WTC11 (cell line): Measurements from ENCODE around the gene TM2D1. TPM values are rescaled to one million over a fixed set of nuclear protein-coding genes. Genes with fewer than 3 reads are reported as not detected.

ENCODE experiments used
- ATAC-seq: fragments of 200-7000 bp; cut with Tn5 transposase; 2 replicates; pipeline ENCODE4 v1.10.0; 2021; ENCODE audit warnings: mild to moderate bottlenecking, moderate library complexity
- CTCF ChIA-PET: fragments of 300-600 bp; sonication (Branson Sonifier 250); formaldehyde crosslinking; loops from one replicate; lab custom pipeline; 2021; ENCODE audit warnings: antibody characterized with exemption; lab: Charles Lee
- POLR2A ChIA-PET: fragments of 350-600 bp; sonication (Branson Sonifier 250); formaldehyde crosslinking; loops from one replicate; lab custom pipeline; 2021; ENCODE audit warnings: antibody characterized with exemption; lab: Charles Lee
- DNase-seq: peaks from one replicate; pipeline ENCODE4 v3.0.0; 2021; ENCODE audit warnings: low spot score
- H3K27ac Mint-ChIP-seq: 2 replicates; pipeline ENCODE4 v1.8.0; 2021; ENCODE audit warnings: mixed read lengths
- H3K27me3 Mint-ChIP-seq: 2 replicates; pipeline ENCODE4 v1.8.0; 2021; ENCODE audit warnings: low read depth, mild to moderate bottlenecking, moderate library complexity, mixed read lengths
- H3K36me3 Mint-ChIP-seq: 2 replicates; pipeline ENCODE4 v1.8.0; 2021; ENCODE audit warnings: mixed read lengths
- H3K4me1 Mint-ChIP-seq: 2 replicates; pipeline ENCODE4 v1.8.0; 2022; ENCODE audit warnings: mixed read lengths
- H3K4me3 Mint-ChIP-seq: 2 replicates; pipeline ENCODE4 v1.8.0; 2021; ENCODE audit warnings: mild to moderate bottlenecking, moderate library complexity, mixed read lengths
- H3K9me3 Mint-ChIP-seq: 2 replicates; pipeline ENCODE4 v1.8.0; 2021; ENCODE audit warnings: mixed read lengths
- ATF6 ChIP-seq: sonication (generic); formaldehyde crosslinking; IDR thresholded peaks from 2 replicates; pipeline ENCODE4 v1.8.1; 2023; ENCODE audit warnings: mild to moderate bottlenecking, missing genetic modification reagents
- CREB1 ChIP-seq: sonication (generic); formaldehyde crosslinking; IDR thresholded peaks from 2 replicates; pipeline ENCODE4 v1.8.0; 2023; ENCODE audit warnings: mild to moderate bottlenecking, missing genetic modification reagents
- E2F5 ChIP-seq: sonication (generic); formaldehyde crosslinking; IDR thresholded peaks from 2 replicates; pipeline ENCODE4 v1.8.1; 2022; ENCODE audit warnings: mild to moderate bottlenecking, moderate library complexity, missing genetic modification reagents
- ELF4 ChIP-seq: sonication (generic); formaldehyde crosslinking; IDR thresholded peaks from 2 replicates; pipeline ENCODE4 v1.8.1; 2022; ENCODE audit warnings: low read depth, mild to moderate bottlenecking, moderate library complexity, missing genetic modification reagents
- EMX1 ChIP-seq: fragments of 250-450 bp; sonication (Bioruptor Pico); IDR thresholded peaks from 2 replicates; pipeline ENCODE4 v1.8.0; 2021; ENCODE audit warnings: mild to moderate bottlenecking
- ETV6 ChIP-seq: sonication (generic); formaldehyde crosslinking; IDR thresholded peaks from 2 replicates; pipeline ENCODE4 v1.8.1; 2022; ENCODE audit warnings: mild to moderate bottlenecking, missing genetic modification reagents
- FOXJ3 ChIP-seq: sonication (generic); formaldehyde crosslinking; IDR thresholded peaks from 2 replicates; pipeline ENCODE4 v1.9.0; 2021; ENCODE audit warnings: missing genetic modification reagents, mild to moderate bottlenecking, borderline replicate concordance
- GRHL2 ChIP-seq: fragments of 250-450 bp; sonication (Bioruptor Pico); IDR thresholded peaks from 2 replicates; pipeline ENCODE4 v1.8.0; 2022; ENCODE audit warnings: mild to moderate bottlenecking, moderate library complexity; ENCODE audit not compliant: insufficient replicate concordance, severe bottlenecking
- GTF2I ChIP-seq: fragments of 250-450 bp; sonication (Bioruptor Pico); conservative IDR thresholded peaks from 2 replicates; pipeline ENCODE4 v1.4.0; 2021; ENCODE audit warnings: mild to moderate bottlenecking
- IRF2 ChIP-seq: sonication (generic); formaldehyde crosslinking; IDR thresholded peaks from 2 replicates; pipeline ENCODE4 v1.8.0; 2022; ENCODE audit warnings: low read depth, missing genetic modification reagents, borderline replicate concordance
- MLX ChIP-seq: sonication (generic); formaldehyde crosslinking; IDR thresholded peaks from 2 replicates; pipeline ENCODE4 v1.8.1; 2023; ENCODE audit warnings: mild to moderate bottlenecking, missing genetic modification reagents, moderate library complexity
- MXD4 ChIP-seq: fragments of 250-450 bp; sonication (Bioruptor Pico); IDR thresholded peaks from 2 replicates; pipeline ENCODE4 v1.8.0; 2021; ENCODE audit warnings: mild to moderate bottlenecking, moderate library complexity, borderline replicate concordance
- MYBL2 ChIP-seq: sonication (generic); formaldehyde crosslinking; IDR thresholded peaks from 2 replicates; pipeline ENCODE4 v1.8.1; 2023; ENCODE audit warnings: mild to moderate bottlenecking, moderate library complexity, missing genetic modification reagents
- PRDM15 ChIP-seq: sonication (generic); formaldehyde crosslinking; IDR thresholded peaks from 2 replicates; pipeline ENCODE4 v1.8.0; 2022; ENCODE audit warnings: missing genetic modification reagents
- RORB ChIP-seq: fragments of 250-450 bp; sonication (Bioruptor Pico); IDR thresholded peaks from 2 replicates; pipeline ENCODE4 v1.9.0; 2021; ENCODE audit warnings: mild to moderate bottlenecking
- SMAD3 ChIP-seq: sonication (generic); formaldehyde crosslinking; IDR thresholded peaks from 2 replicates; pipeline ENCODE4 v1.8.0; 2022; ENCODE audit warnings: missing genetic modification reagents, mild to moderate bottlenecking, borderline replicate concordance
- SOX15 ChIP-seq: fragments of 250-450 bp; sonication (Bioruptor Pico); IDR thresholded peaks from 2 replicates; pipeline ENCODE4 v1.9.0; 2021; ENCODE audit warnings: mild to moderate bottlenecking
- TEAD1 ChIP-seq: sonication (generic); formaldehyde crosslinking; IDR thresholded peaks from 2 replicates; pipeline ENCODE4 v1.8.0; 2022; ENCODE audit warnings: mild to moderate bottlenecking, missing genetic modification reagents
- ZMAT4 ChIP-seq: fragments of 250-450 bp; sonication (Bioruptor Pico); IDR thresholded peaks from 2 replicates; pipeline ENCODE4 v1.9.0; 2021; ENCODE audit warnings: mild to moderate bottlenecking
- ZNF317 ChIP-seq: sonication (generic); formaldehyde crosslinking; IDR thresholded peaks from 2 replicates; pipeline ENCODE4 v1.8.1; 2023; ENCODE audit warnings: low read depth, mild to moderate bottlenecking, moderate library complexity, missing genetic modification reagents, borderline replicate concordance
- ZNF396 ChIP-seq: fragments of 250-450 bp; sonication (Bioruptor Pico); IDR thresholded peaks from 2 replicates; pipeline ENCODE4 v1.8.0; 2021; ENCODE audit warnings: mild to moderate bottlenecking, moderate library complexity, borderline replicate concordance
- ZNF512 ChIP-seq: sonication (generic); formaldehyde crosslinking; IDR thresholded peaks from 2 replicates; pipeline ENCODE4 v1.8.1; 2022; ENCODE audit warnings: missing genetic modification reagents, borderline replicate concordance
- ZNF671 ChIP-seq: fragments of 250-450 bp; sonication (Bioruptor Pico); IDR thresholded peaks from 2 replicates; pipeline ENCODE4 v1.8.0; 2021; ENCODE audit warnings: mild to moderate bottlenecking
- total RNA-seq: library from RNA; stranded (reverse); gene quantifications from 3 replicates; pipeline ENCODE4 v1.2.3, GENCODE V29; 2021

The TM2D1 gene
- total RNA-seq, 1 experiment from 2014 or later: 21.6 TPM

GRCh38 chr1:61647142-61647541, 77.8 kb downstream of the TM2D1 start (continued):
- no peak for TF ChIP-seq PRDM15 (CRISPR knock-in tag)
- TF ChIP-seq, all 79 proteins: peak for 0

- ChIA-PET POLR2A (interaction anchor here (0.5 kb wide), 1 partner anchor 9 kb away, joined by 3 read pairs; no protein-coding TSS in a partner anchor), CTCF (no interaction called here)
- Mint-ChIP-seq H3K36me3 (no peaks in the 10 kb centered on the region), H3K27me3 (peaks cover 9% of the 10 kb centered on the region), H3K9me3 (no peaks in the 10 kb centered on the region), H3K27ac (no peak overlapping the region), H3K4me1 (peaks cover 22% of the 10 kb centered on the region), H3K4me3 (no peak overlapping the region)
- no peak for DNase-seq
- TF ChIP-seq FOXJ3 (CRISPR knock-in tag) (no peak), ELF4 (CRISPR knock-in tag) (no peak), CREB1 (no peak), ZNF317 (no peak), ZNF671 (no peak), ZNF512 (CRISPR knock-in tag) (no peak), TEAD1 (CRISPR knock-in tag) (no peak), MYBL2 (no peak), E2F5 (CRISPR knock-in tag) (no peak), ZMAT4 (CRISPR knock-in tag) (no peak), GRHL2 (CRISPR knock-in tag) (no peak), EMX1 (CRISPR knock-in tag) (no peak)
- no peak for ATAC-seq
Observed at GRCh38 chr1:61645476-61645875, 79.5 kb downstream of the TM2D1 start.

GRCh38 chr1:61644303-61644702, 80.6 kb downstream of the TM2D1 start:
- Mint-ChIP-seq H3K9me3 (no peaks in the 10 kb centered on the region), H3K4me3 (no peak overlapping the region), H3K4me1 (peaks cover 23% of the 10 kb centered on the region), H3K27ac (no peak overlapping the region), H3K36me3 (no peaks in the 10 kb centered on the region), H3K27me3 (peaks cover 9% of the 10 kb centered on the region)
- DNase-seq: no peak
- POLR2A ChIA-PET: no interaction called here
- ATAC-seq: no peak
- CTCF ChIA-PET: no interaction called here
- no peak for TF ChIP-seq ETV6 (CRISPR knock-in tag)
- TF ChIP-seq GRHL2 (CRISPR knock-in tag): no peak
- no peak for TF ChIP-seq MXD4 (CRISPR knock-in tag)
- no peak for TF ChIP-seq SOX15
- TF ChIP-seq SMAD3 (CRISPR knock-in tag): no peak
- no peak for TF ChIP-seq FOXJ3 (CRISPR knock-in tag)
- no peak for TF ChIP-seq ZNF396 (CRISPR knock-in tag)
- TF ChIP-seq MLX (CRISPR knock-in tag): no peak
- TF ChIP-seq IRF2: no peak
- no peak for TF ChIP-seq GTF2I (CRISPR knock-in tag)
- TF ChIP-seq RORB: no peak
- no peak for TF ChIP-seq ATF6
